NCI-H446 (cell line): ENCODE results near the gene FGF14.

Experiments used
- DNase-seq, 2 experiments: peaks; one replicate each; lab custom pipeline; 2025; lab: John Stamatoyannopoulos, UW

FGF14 gene

DNA sequence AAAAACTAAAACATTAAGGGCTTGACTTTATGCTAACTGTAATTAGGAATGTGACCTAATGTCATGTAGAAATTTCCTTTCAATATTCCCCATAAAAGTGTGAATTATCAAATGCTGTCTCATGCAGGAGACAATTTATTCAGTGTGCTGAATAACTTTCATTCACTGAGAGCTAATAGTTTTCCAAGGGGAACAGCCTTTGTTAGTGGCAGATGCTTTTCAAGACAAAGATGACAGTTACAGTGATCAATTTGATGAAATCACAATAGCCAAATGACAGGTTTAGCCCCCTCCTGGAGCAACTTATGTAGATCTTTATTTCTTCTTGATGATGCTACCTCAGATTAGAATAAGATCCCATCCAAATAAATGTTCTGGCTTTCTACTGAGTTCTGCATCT lies 673.8 kb downstream of the FGF14 start:
- DNase-seq: no peak

DNA sequence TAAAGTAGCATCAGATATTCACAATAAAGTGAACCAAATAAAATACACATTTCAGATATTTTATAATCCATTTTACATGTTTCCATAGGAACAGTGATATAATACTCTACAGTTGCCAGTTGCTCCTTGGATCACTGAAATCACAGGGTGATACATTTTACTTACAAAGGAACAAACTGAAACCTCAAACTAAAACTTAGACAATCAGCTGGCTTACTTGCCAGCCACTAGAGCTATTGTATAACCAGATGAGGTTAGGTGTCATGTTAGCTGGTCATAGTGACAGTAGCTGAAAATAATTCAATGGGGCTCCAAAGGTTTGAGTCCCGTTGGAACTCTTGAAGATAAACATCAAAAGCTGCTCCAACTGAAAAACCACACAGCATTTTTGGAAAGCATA lies 674.7 kb downstream of the FGF14 start:
- no peak for DNase-seq

DNA sequence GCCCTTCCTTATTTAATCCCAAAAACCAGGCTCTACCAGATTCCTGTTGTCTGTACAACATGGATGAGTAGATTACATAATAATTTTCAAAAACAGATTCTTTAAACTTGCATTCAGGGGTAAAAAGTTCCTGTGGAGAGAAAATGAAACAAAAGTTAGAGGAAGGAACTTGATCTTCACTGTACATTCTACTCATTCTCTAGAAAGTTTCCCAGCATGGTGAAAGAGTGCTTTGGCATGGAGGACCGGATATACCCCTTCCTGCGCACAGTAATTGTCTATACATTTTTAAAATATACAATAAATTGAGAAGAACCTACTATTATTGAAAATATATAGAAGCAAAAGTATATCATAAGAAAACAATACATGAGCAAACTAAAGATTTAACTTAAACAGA lies 675.2 kb downstream of the FGF14 start:
- DNase-seq: no peak

DNA sequence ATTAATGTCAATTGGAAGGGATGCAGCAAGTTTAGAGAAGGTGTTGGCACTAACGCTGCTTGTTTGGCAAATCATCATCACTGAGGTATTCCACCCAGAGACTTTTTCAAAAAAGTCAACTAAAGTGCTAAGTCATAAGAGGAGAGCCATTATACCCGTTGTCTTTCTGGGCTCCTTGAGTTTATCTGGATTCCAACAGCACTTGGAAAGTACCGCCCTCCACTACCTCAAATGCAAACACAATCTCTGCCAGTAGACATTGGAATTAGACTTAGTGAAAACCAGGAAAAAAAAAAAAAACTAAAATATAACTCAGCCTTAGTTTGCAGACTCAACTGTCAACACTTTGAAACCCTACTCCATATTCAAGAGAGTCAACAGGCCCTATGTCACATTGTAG lies 683.4 kb downstream of the FGF14 start:
- no peak for DNase-seq

DNA sequence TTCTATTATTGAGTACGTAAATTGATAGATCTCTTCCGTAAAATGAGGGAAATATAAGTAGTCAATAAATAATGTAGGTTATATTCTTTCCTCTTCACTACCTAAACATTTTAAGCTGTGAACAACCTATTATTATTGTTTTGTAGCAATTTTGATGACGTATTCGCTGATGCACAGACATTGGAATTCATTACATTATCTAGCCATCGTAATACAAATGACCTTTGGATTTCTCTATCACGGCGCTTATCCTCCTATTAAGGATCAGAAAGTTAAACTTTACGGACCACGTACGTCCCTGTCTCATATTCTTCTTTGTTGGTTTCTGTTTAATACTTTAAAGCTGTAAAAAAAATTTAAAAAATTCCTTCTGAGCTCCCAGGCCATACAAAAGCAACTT lies 684.5 kb downstream of the FGF14 start:
- DNase-seq: no peak

DNA sequence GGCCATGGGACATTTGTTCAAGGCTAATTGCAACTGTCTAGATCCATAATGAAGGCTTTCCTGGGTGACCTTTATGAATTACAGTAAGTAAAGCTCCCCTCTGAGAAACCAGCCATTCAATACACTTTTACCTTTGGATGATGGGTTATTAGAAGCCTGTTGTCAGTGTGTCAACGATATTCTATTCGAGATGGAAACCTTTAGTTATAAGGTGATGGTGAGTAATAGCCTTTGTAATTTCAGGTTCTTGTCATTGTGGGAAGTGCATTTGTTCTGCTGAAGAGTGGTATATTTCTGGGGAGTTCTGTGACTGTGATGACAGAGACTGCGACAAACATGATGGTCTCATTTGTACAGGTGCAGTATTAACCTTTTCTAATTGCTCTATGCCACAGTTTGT lies 687.7 kb downstream of the FGF14 start:
- DNase-seq: no peak

DNA sequence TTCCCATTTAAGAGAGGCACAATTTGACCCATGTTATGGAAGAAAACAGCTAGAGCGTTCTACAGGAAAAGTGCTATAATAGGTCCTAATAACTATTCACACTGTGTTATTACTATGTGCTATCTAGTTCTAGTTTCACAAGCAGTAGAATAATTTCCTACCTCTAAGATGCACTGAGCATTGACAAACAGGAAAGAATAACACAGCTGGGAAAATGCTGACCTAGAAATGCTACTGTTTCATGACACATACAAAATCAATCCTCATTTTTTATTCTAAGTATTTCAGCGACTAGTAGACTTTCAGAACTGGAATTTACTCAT lies 689.9 kb downstream of the FGF14 start:
- no peak for DNase-seq

DNA sequence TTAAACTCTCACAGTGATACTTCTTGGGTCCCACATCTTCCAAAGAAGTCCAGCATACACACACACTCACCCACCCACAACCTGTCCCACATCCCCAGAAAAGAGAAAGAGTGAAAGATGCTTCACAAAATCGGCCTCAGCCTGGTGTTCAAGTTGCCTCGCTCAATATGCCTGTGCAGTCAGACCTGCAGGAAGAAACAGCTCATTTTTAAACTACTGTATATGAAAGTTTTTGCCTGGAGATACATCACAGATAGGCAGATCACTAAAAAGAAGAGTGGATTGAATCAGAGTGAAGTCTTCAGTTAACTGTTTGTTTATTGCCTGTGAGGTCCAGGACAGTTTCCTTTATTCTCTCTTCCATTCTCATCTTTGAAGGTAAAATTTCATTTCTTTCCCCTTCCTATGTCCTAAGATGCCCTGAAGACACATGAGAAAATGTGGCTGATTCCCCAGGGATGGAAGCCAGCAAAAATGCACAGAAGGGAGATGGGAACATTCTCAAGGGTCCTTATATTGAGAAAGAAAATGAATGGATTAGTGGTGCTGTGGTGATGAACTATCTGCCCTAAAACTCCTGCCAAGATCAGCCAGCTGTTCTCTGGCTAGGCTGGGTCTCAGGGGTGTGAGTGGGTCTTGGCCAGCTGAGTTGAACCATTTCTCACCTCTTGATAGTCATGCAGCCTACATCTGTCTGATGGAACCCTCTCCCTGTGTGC lies 690.4 kb downstream of the FGF14 start:
- DNase-seq: peak in 1 of 2 experiments; percentile 23

DNA sequence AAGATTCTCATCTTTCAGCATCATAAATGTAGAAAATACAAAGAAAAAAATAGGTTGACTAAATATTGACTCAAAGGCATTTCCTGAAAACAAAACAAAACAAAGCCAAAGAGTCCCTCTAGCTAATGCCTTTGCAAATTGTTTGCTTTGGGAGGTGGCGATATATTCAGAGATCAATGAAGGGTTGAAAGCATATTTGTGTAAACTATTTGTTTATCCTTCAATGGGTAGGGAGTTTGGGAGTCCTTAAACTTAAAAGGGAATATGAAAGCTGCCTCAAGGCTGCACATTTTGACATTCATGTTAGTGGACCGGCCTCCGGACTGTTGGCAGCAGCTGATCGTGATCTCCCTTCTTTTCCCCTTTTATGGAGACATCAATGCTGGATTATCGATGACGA lies 691.9 kb downstream of the FGF14 start:
- DNase-seq: no peak

DNA sequence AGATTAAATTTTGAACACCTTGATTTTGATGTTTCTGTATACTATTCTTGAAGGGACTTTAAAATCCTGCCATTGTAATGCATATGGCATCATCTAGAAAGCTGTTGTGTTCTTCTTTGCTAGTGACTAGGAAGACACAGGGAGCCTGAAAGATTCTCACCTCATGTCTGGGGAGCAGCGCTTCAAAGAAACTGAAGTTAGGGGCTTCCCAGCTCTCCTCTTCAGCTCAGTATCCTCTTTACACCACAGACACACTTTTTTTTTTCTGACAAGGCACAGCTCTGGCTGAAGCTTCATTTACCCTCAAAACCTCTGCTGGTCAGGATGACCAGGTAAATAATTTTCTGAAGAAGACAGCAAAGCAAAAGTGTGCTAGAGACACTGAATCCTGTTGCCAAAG lies 693.7 kb downstream of the FGF14 start:
- DNase-seq: no peak

DNA sequence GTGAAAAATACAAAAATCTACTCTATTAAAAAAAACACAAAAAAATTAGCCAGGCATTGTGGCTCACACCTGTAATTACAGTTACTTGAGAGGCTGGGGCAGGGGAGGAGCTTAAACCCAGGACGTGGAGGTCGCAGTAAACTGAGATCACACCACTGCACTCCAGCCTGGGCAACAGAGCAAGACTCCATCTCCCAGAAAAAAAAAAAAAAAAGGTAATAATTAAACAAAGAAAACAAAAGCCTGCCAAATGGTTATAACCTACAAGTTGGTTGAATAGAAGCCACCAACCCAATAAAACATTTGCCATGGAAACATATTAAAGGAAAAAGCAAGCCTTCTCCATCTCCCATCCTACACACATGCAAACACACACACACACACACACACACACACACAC lies 694.2 kb downstream of the FGF14 start:
- DNase-seq: no peak

DNA sequence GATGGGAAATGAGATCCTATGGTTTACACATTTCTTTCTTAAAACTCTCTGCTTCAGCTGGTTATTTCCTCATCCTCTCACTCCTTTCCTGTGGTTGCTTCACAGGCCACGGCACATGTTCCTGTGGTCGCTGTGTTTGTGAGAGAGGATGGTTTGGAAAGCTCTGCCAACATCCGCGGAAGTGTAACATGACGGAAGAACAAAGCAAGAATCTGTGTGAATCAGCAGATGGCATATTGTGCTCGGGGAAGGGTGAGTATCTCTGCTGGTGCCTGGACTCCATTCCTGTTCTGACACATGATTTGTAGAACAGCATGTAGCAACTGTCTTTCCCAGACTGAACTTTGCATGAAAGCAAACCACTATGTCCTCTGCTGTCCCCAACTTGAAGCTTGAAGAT lies 695.2 kb downstream of the FGF14 start:
- peak; percentile 25 to 76 for DNase-seq

DNA sequence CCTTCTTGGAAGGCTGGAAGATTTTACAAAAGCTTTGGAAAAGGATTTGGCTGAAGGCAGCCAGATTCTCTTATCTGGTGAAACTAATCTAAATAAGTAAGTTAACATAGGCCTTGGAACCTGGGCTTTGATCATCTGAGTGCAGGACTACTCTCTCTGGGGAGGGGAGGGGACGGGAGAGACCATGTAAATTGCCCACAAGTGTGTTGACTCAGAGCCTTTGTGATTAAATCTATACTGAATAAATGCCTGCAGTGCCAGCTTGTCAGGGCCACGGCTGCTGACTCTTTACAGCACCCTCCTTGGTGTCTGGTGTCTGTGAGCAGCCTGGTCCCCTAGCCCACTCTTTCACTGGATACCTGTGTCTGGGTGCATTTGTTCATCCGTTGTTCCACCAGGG lies 698.0 kb downstream of the FGF14 start:
- DNase-seq: no peak

DNA sequence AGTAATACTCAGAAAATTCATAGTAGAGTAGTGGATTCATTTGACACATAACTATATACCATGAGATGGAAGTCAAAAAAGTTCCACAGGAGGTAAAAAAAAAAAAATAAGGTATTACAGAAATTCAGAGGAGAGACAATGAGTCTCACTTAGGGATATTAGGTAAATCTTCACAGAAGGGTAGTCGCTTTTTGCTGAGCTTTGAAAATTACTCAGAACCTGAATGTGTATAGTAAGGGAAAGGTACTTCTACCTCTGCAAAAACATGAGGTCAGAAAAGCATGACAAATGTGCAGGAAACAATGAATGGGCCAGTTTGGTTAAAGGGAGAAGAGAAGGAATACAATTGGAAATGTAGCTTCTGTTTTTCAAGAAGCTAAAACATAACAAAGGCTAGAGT lies 698.8 kb downstream of the FGF14 start:
- no peak for DNase-seq

DNA sequence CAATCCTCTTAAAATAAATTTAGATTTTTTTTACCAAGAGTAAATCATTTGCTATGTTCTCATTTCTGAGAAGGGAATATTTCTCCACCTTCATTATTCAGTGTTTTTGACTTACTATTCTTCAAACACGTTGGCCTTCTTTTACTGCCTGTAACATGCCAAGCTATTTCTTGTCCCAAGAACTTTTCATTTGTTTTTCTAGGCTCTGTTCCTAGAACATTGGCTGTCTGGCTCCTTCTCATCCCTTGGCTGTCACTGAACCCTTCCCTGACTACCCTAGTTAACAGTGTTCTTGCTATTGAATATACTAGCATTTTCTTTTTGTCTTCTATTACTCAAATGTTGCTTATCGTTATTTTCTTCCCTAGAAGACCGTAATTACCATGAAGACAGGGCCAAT lies 701.2 kb downstream of the FGF14 start:
- DNase-seq: peak in 1 of 2 experiments; percentile 48

DNA sequence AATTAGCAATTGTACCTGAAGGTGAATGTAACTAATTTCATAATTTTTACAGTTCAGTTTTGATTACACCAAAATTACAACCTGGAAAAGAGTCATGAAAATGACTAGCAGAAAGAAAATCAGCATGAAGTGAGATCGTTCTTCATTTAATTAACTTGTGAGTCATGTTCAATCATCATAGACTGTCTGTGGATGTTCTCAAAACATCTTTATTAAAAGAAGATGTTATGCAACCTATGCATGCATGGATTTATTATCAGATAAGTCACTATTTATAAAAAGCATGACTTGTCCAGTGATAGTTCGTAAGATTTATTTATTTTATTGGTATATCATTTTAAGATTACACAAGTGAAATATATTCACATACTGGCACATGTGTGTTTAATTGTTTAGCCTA lies 703.4 kb downstream of the FGF14 start:
- DNase-seq: no peak

DNA sequence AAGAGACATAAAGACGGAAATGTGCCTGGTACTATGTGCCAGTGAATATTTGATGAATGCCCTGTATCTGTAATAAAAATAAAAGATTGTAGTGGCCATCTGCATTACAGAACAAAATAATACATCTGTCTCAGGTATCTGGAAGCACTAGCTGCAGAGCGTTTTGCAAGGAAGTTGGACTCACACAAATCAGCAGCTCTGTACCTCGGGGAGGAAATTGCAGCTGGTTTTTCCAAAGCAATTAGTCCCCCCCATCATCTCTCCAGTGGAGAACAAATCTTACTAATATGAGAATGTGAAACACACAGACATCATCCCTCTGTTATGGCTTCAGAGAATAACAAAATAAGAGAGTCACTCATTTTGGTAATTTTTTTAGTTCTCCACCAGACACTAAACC lies 704.1 kb downstream of the FGF14 start:
- no peak for DNase-seq

DNA sequence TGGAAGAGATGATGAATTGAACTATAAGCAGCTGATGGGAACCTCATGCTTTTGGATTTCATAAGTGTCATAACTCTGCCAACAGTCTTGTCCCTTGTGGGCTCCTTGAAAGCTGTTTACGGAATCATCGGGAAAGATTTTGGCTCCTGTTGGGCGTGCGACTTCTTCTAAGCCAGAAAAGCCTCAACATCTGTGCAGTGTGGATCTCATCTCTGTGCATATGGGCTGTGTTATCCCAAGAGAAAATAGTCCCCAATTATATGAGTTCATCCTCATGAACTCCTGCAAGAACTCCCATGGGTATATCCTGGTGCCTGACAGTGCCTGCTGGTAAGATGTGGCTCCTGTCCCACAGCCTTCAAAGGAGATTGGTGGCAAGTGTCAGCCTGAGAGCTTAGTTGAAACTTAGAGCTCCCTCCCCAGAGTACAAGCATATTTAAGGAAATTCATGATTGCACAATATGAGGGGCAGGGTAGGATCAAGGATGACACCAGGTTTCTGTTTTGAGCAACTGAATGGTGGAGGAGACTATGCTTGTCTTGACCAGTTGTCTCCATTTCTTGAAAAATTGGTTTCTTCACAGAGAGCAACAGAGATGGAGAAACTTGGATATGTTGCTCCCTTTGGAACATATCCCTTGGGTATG lies 705.9 kb downstream of the FGF14 start:
- peak; percentile 65 to 90 for DNase-seq

DNA sequence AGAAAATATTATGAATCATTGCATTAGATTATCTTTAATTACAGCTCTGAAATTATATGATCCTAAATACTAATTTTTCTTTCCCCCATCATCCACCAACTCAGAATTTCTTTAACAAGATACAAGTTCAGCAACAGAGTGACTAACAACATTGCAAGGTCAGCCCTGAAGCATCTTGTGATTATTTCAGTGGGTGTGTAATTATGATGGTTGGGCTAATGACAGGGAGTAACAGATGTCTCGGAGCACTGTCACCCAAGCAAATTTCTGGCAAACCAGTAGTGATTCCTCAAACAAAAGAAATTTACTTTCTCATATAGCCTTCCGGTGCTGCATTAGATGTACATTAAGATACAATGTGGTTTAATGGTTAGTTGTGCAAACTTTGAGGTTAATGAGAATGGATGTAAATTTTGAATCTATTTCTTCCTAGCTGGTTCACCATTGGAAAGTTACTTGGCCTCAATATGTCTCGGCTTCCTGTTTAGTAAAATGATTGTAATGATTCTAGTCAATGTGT lies 710.4 kb downstream of the FGF14 start:
- peak in 1 of 2 experiments; percentile 71 for DNase-seq

DNA sequence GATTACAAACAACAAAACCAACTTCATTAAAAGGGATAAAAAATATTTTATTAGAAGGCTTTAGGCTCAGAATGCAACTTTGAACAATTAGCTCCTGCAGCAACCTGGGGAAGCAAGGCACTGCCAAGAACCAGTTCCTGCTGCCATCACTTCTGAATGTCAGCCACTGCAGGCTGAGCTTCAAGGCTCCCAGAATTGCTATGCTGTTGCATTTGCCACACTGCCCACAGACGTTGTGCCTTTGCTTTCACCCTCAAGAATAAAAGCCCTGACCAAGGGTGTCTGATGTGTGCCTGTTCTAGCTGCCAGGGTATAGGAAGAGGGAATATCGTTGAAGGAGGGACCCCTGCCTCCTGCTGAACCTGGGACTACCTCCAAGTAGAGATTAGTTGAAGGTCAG lies 711.0 kb downstream of the FGF14 start:
- DNase-seq: peak; percentile 31 to 71

DNA sequence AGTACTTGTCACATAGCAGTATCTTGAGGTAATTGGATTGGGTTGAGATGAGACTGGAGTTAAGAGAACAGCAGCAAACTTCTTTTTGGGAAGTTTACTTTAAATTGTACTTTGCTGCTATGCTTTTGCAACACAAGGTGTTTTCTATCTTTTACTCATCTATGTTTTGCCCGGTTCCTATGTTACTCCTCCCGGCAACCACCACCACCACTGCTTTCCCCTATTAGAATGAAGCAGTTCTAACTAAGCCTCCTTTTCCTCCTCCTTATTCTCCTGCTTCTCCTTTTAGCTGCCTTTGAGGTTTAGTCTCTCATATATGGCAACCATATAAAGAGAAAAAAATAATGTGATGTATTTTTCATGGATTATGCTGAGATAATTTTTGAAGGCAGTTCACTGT lies 715.8 kb downstream of the FGF14 start:
- no peak for DNase-seq

DNA sequence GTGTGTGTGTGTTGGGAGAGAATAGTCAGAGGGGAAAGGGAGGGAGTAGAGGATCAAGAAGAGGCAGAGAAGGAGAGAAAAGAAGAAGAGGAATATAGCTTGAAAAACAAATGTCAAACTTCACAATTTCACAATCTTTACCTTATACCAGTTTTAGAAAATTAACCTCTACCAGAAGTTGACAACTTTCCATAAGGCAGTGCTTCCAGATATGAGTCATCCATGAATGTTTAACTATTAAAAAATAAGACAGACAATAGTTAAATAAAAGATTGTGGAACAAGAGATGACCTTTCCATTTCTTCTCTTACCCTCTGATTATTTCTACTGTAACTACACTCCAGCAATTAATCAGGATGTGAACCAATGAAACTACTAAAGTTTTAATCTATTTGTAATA lies 720.0 kb downstream of the FGF14 start:
- DNase-seq: no peak

DNA sequence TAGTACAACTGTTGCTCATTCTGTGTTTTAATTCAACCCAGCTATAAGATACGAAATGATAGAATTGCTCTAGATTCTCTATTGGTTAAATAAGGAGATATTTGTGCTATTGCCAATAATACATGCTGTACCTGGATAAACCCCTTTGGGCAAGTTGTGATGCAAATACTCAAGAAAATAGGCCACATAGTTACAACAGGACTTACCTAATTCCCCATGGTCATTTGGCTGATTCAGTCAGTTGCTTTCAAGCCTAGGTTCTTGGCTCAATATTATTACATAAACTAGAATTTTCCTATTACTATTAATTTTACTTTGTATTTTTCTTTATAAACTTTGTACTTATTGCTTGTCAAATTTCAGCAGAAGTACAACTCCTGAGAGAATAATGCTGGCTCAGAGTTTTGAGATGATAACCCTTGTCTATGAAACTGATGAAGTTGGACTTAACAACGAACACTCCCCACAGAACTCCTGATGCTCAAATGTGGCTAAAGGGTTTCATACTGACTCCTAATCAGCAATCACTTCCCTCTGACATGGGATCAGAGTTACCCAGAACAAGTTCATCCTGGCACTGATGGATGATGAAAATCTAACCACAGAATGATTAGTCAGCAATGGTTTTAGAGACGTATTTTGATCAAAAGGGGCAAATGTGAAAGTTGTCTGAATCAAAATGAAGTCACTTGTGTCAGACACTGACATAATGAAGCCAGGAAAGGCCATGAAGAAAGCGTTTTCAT lies 728.3 kb downstream of the FGF14 start:
- DNase-seq: no peak
